ENCODE data around the gene DAPK1. TPM values are rescaled to one million over a fixed set of nuclear protein-coding genes. Genes with fewer than 3 reads are reported as not detected.

DAPK1 gene
- total RNA-seq, 1 donor from 2014 or later: 29.5 TPM

GRCh38 chr9:87646546-87646945 is 148.9 kb downstream of the DAPK1 start:
- Histone ChIP-seq H3K9me3 (ENCODE audit: low read depth) (no peaks in the 10 kb centered on the region), H3K4me1 (peaks cover 15% of the 10 kb centered on the region), H3K27ac (no peak overlapping the region), H4K20me1 (ENCODE audit: low read depth) (no peaks in the 10 kb centered on the region), H3K36me3 (no peaks in the 10 kb centered on the region), H3K4me2 (no peak overlapping the region), H3K9ac (no peak overlapping the region), H3F3A (ENCODE audit: low read depth) (peaks cover 7% of the 10 kb centered on the region), H2AFZ (replicated peaks) (no peak overlapping the region), H3K27me3 (no peaks in the 10 kb centered on the region), H3K4me3 (no peak overlapping the region), H3K79me2 (ENCODE audit: low read depth) (no peaks in the 10 kb centered on the region)
- Mint-ChIP-seq H3K27ac (no peak overlapping the region), H3K4me3 (no peak overlapping the region), H3K9me3 (no peaks in the 10 kb centered on the region), H3K27me3 (ENCODE audit: insufficient read depth, low read depth) (no peaks in the 10 kb centered on the region), H3K36me3 (peaks cover 23% of the 10 kb centered on the region), H3K4me1 (peaks cover 6% of the 10 kb centered on the region)
- no peak for DNase-seq (ENCODE audit: low spot score)
- TF ChIP-seq EZH2 (IDR thresholded peaks at IDR 0.05) (no peak), EZH2phosphoT487 (IDR thresholded peaks at IDR 0.05) (no peak), CTCF (IDR thresholded peaks at IDR 0.05) (no peak)

GRCh38 chr9:87647114-87647513 is 149.4 kb downstream of the DAPK1 start:
- H3K27ac Mint-ChIP-seq: no peak overlapping the region
- peaks cover 23% of the 10 kb centered on the region for H3K36me3 Mint-ChIP-seq
- no peaks in the 10 kb centered on the region for H3K36me3 ChIP-seq

GRCh38 chr9:87648606-87649005 is 150.9 kb downstream of the DAPK1 start:
- Histone ChIP-seq H4K20me1 (ENCODE audit: low read depth) (no peaks in the 10 kb centered on the region), H3K4me3 (no peak overlapping the region), H3F3A (ENCODE audit: low read depth) (peaks cover 7% of the 10 kb centered on the region), H3K9me3 (ENCODE audit: low read depth) (no peaks in the 10 kb centered on the region), H3K36me3 (no peaks in the 10 kb centered on the region), H3K9ac (no peak overlapping the region), H3K4me2 (no peak overlapping the region), H3K79me2 (ENCODE audit: low read depth) (no peaks in the 10 kb centered on the region), H3K27ac (no peak overlapping the region), H2AFZ (replicated peaks) (no peak overlapping the region), H3K27me3 (no peaks in the 10 kb centered on the region), H3K4me1 (peaks cover 13% of the 10 kb centered on the region)
- Mint-ChIP-seq H3K27me3 (ENCODE audit: insufficient read depth, low read depth) (no peaks in the 10 kb centered on the region), H3K9me3 (no peaks in the 10 kb centered on the region), H3K4me1 (peaks cover 6% of the 10 kb centered on the region), H3K36me3 (peaks cover 21% of the 10 kb centered on the region), H3K4me3 (no peak overlapping the region), H3K27ac (no peak overlapping the region)
- no peak for TF ChIP-seq CTCF (IDR thresholded peaks at IDR 0.05)
- no peak for TF ChIP-seq EZH2 (IDR thresholded peaks at IDR 0.05)
- no peak for TF ChIP-seq EZH2phosphoT487 (IDR thresholded peaks at IDR 0.05)
- no peak for DNase-seq (ENCODE audit: low spot score)

More at GRCh38 chr9:87647114-87647513, 149.4 kb downstream of the DAPK1 start:
- H3F3A ChIP-seq (ENCODE audit: low read depth): peaks cover 7% of the 10 kb centered on the region
- H4K20me1 ChIP-seq (ENCODE audit: low read depth): no peaks in the 10 kb centered on the region
- no peaks in the 10 kb centered on the region for H3K79me2 ChIP-seq (ENCODE audit: low read depth)
- no peaks in the 10 kb centered on the region for H3K9me3 Mint-ChIP-seq
- no peak overlapping the region for H3K9ac ChIP-seq
- no peak overlapping the region for H3K27ac ChIP-seq
- H2AFZ ChIP-seq (replicated peaks): no peak overlapping the region
- no peaks in the 10 kb centered on the region for H3K27me3 ChIP-seq
- DNase-seq (ENCODE audit: low spot score): no peak
- peaks cover 6% of the 10 kb centered on the region for H3K4me1 Mint-ChIP-seq
- H3K9me3 ChIP-seq (ENCODE audit: low read depth): no peaks in the 10 kb centered on the region
- TF ChIP-seq EZH2 (IDR thresholded peaks at IDR 0.05) (no peak), EZH2phosphoT487 (IDR thresholded peaks at IDR 0.05) (no peak), CTCF (IDR thresholded peaks at IDR 0.05) (no peak)
- H3K4me3 Mint-ChIP-seq: no peak overlapping the region
- H3K27me3 Mint-ChIP-seq (ENCODE audit: insufficient read depth, low read depth): no peaks in the 10 kb centered on the region
- peaks cover 15% of the 10 kb centered on the region for H3K4me1 ChIP-seq
- no peak overlapping the region for H3K4me3 ChIP-seq
- H3K4me2 ChIP-seq: no peak overlapping the region

All from neural progenitor cell (in vitro differentiated cells).